Karpas-422 (cell line): ENCODE results near the gene NDUFA5. TPM values are rescaled to one million over a fixed set of nuclear protein-coding genes. Genes with fewer than 3 reads are reported as not detected.
A peak's percentile ranks its signal among the peaks of the same experiment; 100 is the strongest.

ENCODE experiments used
- DNase-seq: peaks from one replicate; pipeline ENCODE4 v3.0.0-alpha.2; 2015
- H2AFZ ChIP-seq: fragments of 200-600 bp; sonication (generic); 2 replicates; pipeline ENCODE4 v1.6.1; 2014; ENCODE audit warnings: antibody characterized with exemption, low read length, mixed read lengths
- H3K27ac ChIP-seq: fragments of 200-600 bp; sonication (generic); 2 replicates; pipeline ENCODE4 v1.5.1; 2014; ENCODE audit warnings: mild to moderate bottlenecking, low read length, moderate library complexity
- H3K27me3 ChIP-seq: fragments of 200-600 bp; sonication (generic); 2 replicates; pipeline ENCODE4 v1.6.1; 2014; ENCODE audit warnings: low read length, mixed read lengths
- H3K36me3 ChIP-seq: fragments of 200-600 bp; sonication (generic); 2 replicates; pipeline ENCODE4 v1.6.1; 2014; ENCODE audit warnings: low read length, mixed read lengths; ENCODE audit not compliant: insufficient read depth
- H3K4me1 ChIP-seq: fragments of 200-600 bp; sonication (generic); 2 replicates; pipeline ENCODE4 v1.6.1; 2014; ENCODE audit warnings: mild to moderate bottlenecking, low read length, mixed read lengths
- H3K4me2 ChIP-seq: fragments of 200-600 bp; sonication (generic); 2 replicates; pipeline ENCODE4 v1.6.1; 2014; ENCODE audit warnings: low read length, low read depth, mild to moderate bottlenecking; ENCODE audit not compliant: poor library complexity, severe bottlenecking
- H3K4me3 ChIP-seq: fragments of 200-600 bp; sonication (generic); 2 replicates; pipeline ENCODE4 v1.5.1; 2014; ENCODE audit warnings: mild to moderate bottlenecking, antibody characterized with exemption, low read length, mixed read lengths
- H3K79me2 ChIP-seq: fragments of 200-600 bp; sonication (generic); 2 replicates; pipeline ENCODE4 v1.6.1; 2014; ENCODE audit warnings: mild to moderate bottlenecking, low read length, mixed read lengths
- H3K9ac ChIP-seq: fragments of 200-600 bp; sonication (generic); 2 replicates; pipeline ENCODE4 v1.6.0; 2014; ENCODE audit warnings: low read length
- H3K9me2 ChIP-seq: fragments of 200-600 bp; sonication (generic), shearing (Covaris generic); replicated peaks from 2 replicates; pipeline ENCODE4 v1.6.0; 2014; ENCODE audit warnings: mild to moderate bottlenecking, low read length, moderate library complexity; ENCODE audit not compliant: insufficient read depth
- H3K9me3 ChIP-seq: fragments of 300-700, 200-600 bp; sonication (generic); 2 replicates; pipeline ENCODE4 v1.6.1; 2014; ENCODE audit warnings: low read length, mixed read lengths
- H4K20me1 ChIP-seq: fragments of 200-600 bp; sonication (generic); 2 replicates; pipeline ENCODE4 v1.6.1; 2014; ENCODE audit warnings: mild to moderate bottlenecking, antibody characterized with exemption, low read length, low read depth; ENCODE audit not compliant: insufficient read depth
- total RNA-seq: library from RNA; depleted of rRNA; stranded (reverse); fragments of >200 nt; shearing (Covaris generic); gene quantifications from 2 replicates; pipeline ENCODE4 v1.2.3, GENCODE V29; 2014; ENCODE audit warnings: low replicate concordance; rRNA removed

The NDUFA5 gene
- total RNA-seq, 1 experiment from 2014 or later = 59.0 TPM

GRCh38 chr7:123498031-123498430 lies 59.6 kb downstream of the NDUFA5 start:
- Histone ChIP-seq H3K27me3 (no peaks in the 10 kb centered on the region), H3K4me1 (no peaks in the 10 kb centered on the region)
- DNase-seq = no peak

GRCh38 chr7:123494193-123494796 lies 63.3 kb downstream of the NDUFA5 start:
- H3K9ac ChIP-seq = no peak overlapping the region
- no peaks in the 10 kb centered on the region for H4K20me1 ChIP-seq
- no peaks in the 10 kb centered on the region for H3K79me2 ChIP-seq
- H3K36me3 ChIP-seq = no peaks in the 10 kb centered on the region
- no peaks in the 10 kb centered on the region for H3K9me3 ChIP-seq
- no peaks in the 10 kb centered on the region for H3K4me1 ChIP-seq
- DNase-seq = peak; percentile 84
- H3K4me2 ChIP-seq = no peak overlapping the region
- no peak overlapping the region for H3K4me3 ChIP-seq
- H3K9me2 ChIP-seq = no peaks in the 10 kb centered on the region
- H3K27ac ChIP-seq = no peak overlapping the region
- H2AFZ ChIP-seq = no peak overlapping the region
- H3K27me3 ChIP-seq = no peaks in the 10 kb centered on the region

More at GRCh38 chr7:123498031-123498430, 59.6 kb downstream of the NDUFA5 start:
- Histone ChIP-seq H3K4me3 (no peak overlapping the region), H3K79me2 (no peaks in the 10 kb centered on the region), H2AFZ (no peak overlapping the region), H3K9ac (no peak overlapping the region), H4K20me1 (no peaks in the 10 kb centered on the region), H3K9me2 (no peaks in the 10 kb centered on the region), H3K36me3 (no peaks in the 10 kb centered on the region), H3K27ac (no peak overlapping the region), H3K4me2 (no peak overlapping the region), H3K9me3 (no peaks in the 10 kb centered on the region)

GRCh38 chr7:123492485-123492884 lies 65.1 kb downstream of the NDUFA5 start:
- DNase-seq = no peak
- Histone ChIP-seq H3K9me2 (no peaks in the 10 kb centered on the region), H3K4me1 (no peaks in the 10 kb centered on the region), H3K27me3 (no peaks in the 10 kb centered on the region), H3K4me2 (no peak overlapping the region), H3K4me3 (no peak overlapping the region), H3K36me3 (no peaks in the 10 kb centered on the region), H3K27ac (no peak overlapping the region), H3K79me2 (no peaks in the 10 kb centered on the region), H2AFZ (no peak overlapping the region), H3K9ac (no peak overlapping the region), H3K9me3 (no peaks in the 10 kb centered on the region), H4K20me1 (no peaks in the 10 kb centered on the region)

Other genes starting within 250 kb of the NDUFA5 start
- 0.22 and 0.97 TPM in 2 replicates for gene IQUB, start 23.2 kb downstream of the NDUFA5 start, total RNA-seq
- gene ASB15, start 44.0 kb upstream of the NDUFA5 start, total RNA-seq = 0.04 TPM in 1 of 2 replicates, not detected in the other
- not detected in 2 replicates for gene LMOD2, start 98.0 kb upstream of the NDUFA5 start, total RNA-seq
- gene WASL, start 191.2 kb upstream of the NDUFA5 start, total RNA-seq = 7.1 and 12.1 TPM in 2 replicates